HUES64 (cell line): ENCODE data around the gene SV2C.

Experiments
- H3K27ac ChIP-seq: 2 replicates; pipeline ENCODE4 v1.7.0; 2013; ENCODE audit warnings: low read depth, low read length, inconsistent platforms
- H3K27me3 ChIP-seq: 2 replicates; pipeline ENCODE4 v1.6.1; 2013; ENCODE audit warnings: mild to moderate bottlenecking, low read length; ENCODE audit not compliant: insufficient read depth
- H3K36me3 ChIP-seq: 2 replicates; pipeline ENCODE4 v1.6.1; 2013; ENCODE audit warnings: mild to moderate bottlenecking, low read length; ENCODE audit not compliant: insufficient read depth
- H3K4me1 ChIP-seq: 2 replicates; pipeline ENCODE4 v1.6.1; 2013; ENCODE audit warnings: mild to moderate bottlenecking, low read length, moderate library complexity; ENCODE audit not compliant: insufficient read depth
- H3K4me3 ChIP-seq: 2 replicates; pipeline ENCODE4 v1.5.1; 2013; ENCODE audit warnings: mild to moderate bottlenecking, low read length, moderate library complexity
- H3K9ac ChIP-seq: 2 replicates; pipeline ENCODE4 v1.6.1; 2013; ENCODE audit warnings: mild to moderate bottlenecking, low read depth, low read length
- H3K9me3 ChIP-seq: 2 replicates; pipeline ENCODE4 v1.6.1; 2013; ENCODE audit warnings: low read depth, low read length; ENCODE audit not compliant: insufficient read depth
- WGBS: fragments of 150-250, 120-280 bp; methylation state at CpG from one replicate; pipeline ENCODE4 v1.1.7; 2013; ENCODE audit warnings: missing lambda C conversion rate; 5-methylcytosine and 5-hydroxymethylcytosine counted together

Gene SV2C

GRCh38 chr5:76145945-76146344, 62.8 kb downstream of the SV2C start:
- H3K36me3 ChIP-seq = no peaks in the 10 kb centered on the region
- whole genome bisulfite sequencing = 60% methylated on average over 5 of the region's 5 CpGs

GRCh38 chr5:76149636-76150035, 66.5 kb downstream of the SV2C start:
- Histone ChIP-seq H3K27ac (no peak overlapping the region), H3K4me3 (no peak overlapping the region), H3K36me3 (no peaks in the 10 kb centered on the region), H3K27me3 (no peaks in the 10 kb centered on the region), H3K9ac (no peak overlapping the region), H3K4me1 (peaks cover 17% of the 10 kb centered on the region; the same call in 1 of the 2 replicates), H3K9me3 (no peaks in the 10 kb centered on the region)
- WGBS = no CpG with 5 or more reads among the region's 1 CpG

More at GRCh38 chr5:76145945-76146344, 62.8 kb downstream of the SV2C start:
- Histone ChIP-seq H3K27ac (no peak overlapping the region), H3K4me1 (peaks cover 16% of the 10 kb centered on the region; the same call in 1 of the 2 replicates), H3K9me3 (no peaks in the 10 kb centered on the region), H3K4me3 (no peak overlapping the region), H3K9ac (no peak overlapping the region), H3K27me3 (no peaks in the 10 kb centered on the region)

- H3K36me3 ChIP-seq = no peaks in the 10 kb centered on the region
- 46% methylated on average over 2 of the region's 3 CpGs for WGBS
- H3K4me1 ChIP-seq = peaks cover 11% of the 10 kb centered on the region; the same call in 1 of the 2 replicates
- no peaks in the 10 kb centered on the region for H3K9me3 ChIP-seq
- no peak overlapping the region for H3K4me3 ChIP-seq
- H3K27me3 ChIP-seq = no peaks in the 10 kb centered on the region
- H3K27ac ChIP-seq = no peak overlapping the region
- no peak overlapping the region for H3K9ac ChIP-seq
These were observed 69.0 kb downstream of the SV2C start for GRCh38 chr5:76152161-76152560.

- H3K36me3 ChIP-seq = no peaks in the 10 kb centered on the region
- no peaks in the 10 kb centered on the region for H3K27me3 ChIP-seq
- no peak overlapping the region for H3K4me3 ChIP-seq
- peaks cover 11% of the 10 kb centered on the region; the same call in 1 of the 2 replicates for H3K4me1 ChIP-seq
- WGBS = 100% methylated on average over 1 of the region's 1 CpG
- H3K9ac ChIP-seq = no peak overlapping the region
- H3K9me3 ChIP-seq = no peaks in the 10 kb centered on the region
- H3K27ac ChIP-seq = no peak overlapping the region
These were observed 69.5 kb downstream of the SV2C start for GRCh38 chr5:76152700-76153099.

DNA sequence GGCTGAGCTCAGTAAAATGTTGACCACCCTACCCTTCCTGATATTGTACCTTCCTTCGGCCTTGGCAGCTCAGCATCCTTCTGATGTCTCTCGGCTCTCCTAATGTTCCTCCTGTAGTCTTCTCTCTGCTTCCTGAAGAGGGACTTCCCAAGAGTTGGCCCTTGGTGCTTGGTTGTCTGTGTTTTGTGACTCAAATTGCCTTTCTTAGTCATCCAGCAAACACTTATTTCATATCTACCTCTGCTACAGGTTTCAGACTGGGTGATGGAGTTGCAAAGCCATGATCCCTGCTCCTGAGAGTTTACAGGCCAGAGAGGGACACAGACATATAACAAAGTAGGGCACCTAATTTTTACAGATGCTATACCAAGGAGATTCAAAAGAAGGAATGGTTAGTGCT, 70.1 kb downstream of the SV2C start:
- H3K36me3 ChIP-seq = no peaks in the 10 kb centered on the region
- no peak overlapping the region for H3K27ac ChIP-seq
- H3K9ac ChIP-seq = no peak overlapping the region
- H3K9me3 ChIP-seq = no peaks in the 10 kb centered on the region
- H3K4me3 ChIP-seq = no peak overlapping the region
- no peaks in the 10 kb centered on the region for H3K27me3 ChIP-seq
- WGBS = 97% methylated on average over 2 of the region's 2 CpGs
- peaks cover 11% of the 10 kb centered on the region; the same call in 1 of the 2 replicates for H3K4me1 ChIP-seq

DNA sequence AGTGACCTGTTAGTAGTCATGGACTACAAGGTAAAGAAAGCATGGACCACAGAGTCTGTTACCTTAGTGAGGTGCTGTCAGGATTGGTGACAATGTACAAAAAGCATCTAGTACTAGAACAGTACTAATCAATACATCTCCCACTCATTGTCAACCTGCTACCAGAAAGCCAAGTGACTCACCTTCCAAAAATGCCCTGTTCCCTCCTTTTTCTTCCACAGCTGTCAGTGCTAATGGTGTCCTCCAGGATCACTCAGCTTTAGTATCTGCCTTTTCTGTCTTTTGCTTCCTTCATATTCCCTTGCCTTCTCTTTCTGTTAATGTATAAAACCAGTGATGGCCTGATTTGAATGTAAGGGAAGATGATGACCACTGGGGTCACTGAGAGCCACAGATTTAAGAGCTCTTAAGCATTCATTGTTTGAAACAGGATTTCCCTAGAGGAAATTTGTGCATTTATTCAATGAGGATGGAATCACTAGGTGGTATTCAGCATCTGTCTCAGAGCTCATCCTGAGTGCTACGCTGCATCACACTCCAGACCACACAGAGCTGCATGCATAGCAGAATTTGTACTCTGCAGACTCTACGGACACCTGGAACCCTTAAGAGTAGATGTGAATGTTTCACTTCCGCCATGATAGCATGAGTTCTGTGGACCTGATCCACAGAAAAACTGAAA, 71.0 kb downstream of the SV2C start:
- no peak overlapping the region for H3K9ac ChIP-seq
- H3K9me3 ChIP-seq = no peaks in the 10 kb centered on the region
- WGBS = 96% methylated on average over 3 of the region's 3 CpGs

GRCh38 chr5:76155536-76155935, 72.4 kb downstream of the SV2C start:
- no peak overlapping the region for H3K4me3 ChIP-seq
- 94% methylated on average over 1 of the region's 1 CpG for WGBS
- no peaks in the 10 kb centered on the region for H3K9me3 ChIP-seq
- H3K36me3 ChIP-seq = no peaks in the 10 kb centered on the region
- no peaks in the 10 kb centered on the region for H3K27me3 ChIP-seq
- no peak overlapping the region for H3K9ac ChIP-seq
- no peak overlapping the region for H3K27ac ChIP-seq
- peaks cover 11% of the 10 kb centered on the region; the same call in 1 of the 2 replicates for H3K4me1 ChIP-seq

More for the DNA sequence above, 71.0 kb downstream of the SV2C start:
- peaks cover 11% of the 10 kb centered on the region; the same call in 1 of the 2 replicates for H3K4me1 ChIP-seq
- no peaks in the 10 kb centered on the region for H3K27me3 ChIP-seq
- no peak overlapping the region for H3K4me3 ChIP-seq
- no peak overlapping the region for H3K27ac ChIP-seq
- H3K36me3 ChIP-seq = no peaks in the 10 kb centered on the region

DNA sequence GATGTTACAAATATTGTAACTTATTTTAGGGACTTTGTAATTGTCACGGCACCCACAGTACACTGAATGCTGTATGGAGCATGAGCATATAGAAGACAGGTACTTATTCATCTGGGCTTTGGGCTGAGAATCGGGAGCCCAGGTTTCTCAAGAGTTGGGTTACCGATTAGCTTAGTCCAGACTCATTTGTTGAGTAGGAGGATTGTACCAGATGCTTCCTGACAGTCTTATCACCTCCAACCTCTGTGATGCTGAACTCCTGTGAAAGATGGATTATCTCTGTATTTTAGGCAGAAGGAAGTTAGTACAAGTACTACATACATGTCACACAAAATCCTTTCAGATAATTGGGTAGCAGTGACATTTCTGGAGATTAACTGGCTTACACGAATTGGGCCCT, 79.2 kb downstream of the SV2C start:
- Histone ChIP-seq H3K9me3 (no peaks in the 10 kb centered on the region), H3K4me1 (no peaks in the 10 kb centered on the region), H3K4me3 (no peak overlapping the region), H3K9ac (no peak overlapping the region), H3K27ac (no peak overlapping the region), H3K27me3 (no peaks in the 10 kb centered on the region), H3K36me3 (no peaks in the 10 kb centered on the region)
- 87% methylated on average over 4 of the region's 4 CpGs for WGBS

DNA sequence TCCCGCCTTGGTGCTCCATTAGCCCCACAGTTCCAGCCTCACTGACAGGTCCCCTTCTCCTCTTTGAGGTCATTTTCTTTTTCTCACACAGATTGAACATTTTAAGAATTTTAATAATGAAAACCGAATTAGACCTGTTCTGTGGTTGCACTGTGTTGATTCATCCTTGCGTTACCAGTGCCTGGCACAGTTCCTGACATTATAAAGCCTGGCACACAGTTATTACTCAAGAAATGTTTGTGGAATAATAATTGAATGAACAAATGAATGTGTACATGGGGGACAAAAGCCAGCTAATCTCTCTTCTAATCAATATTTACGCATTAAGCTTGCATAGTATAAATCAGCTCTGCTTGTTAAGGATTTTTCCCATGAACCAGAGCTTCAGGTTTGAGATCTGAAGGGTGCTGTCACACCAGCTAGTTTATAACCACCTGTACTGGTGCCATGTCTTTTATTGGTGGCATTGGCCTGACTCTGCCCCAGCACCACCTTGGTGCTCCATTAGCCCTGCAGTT, 80.0 kb downstream of the SV2C start:
- Histone ChIP-seq H3K27ac (no peak overlapping the region), H3K4me1 (no peaks in the 10 kb centered on the region), H3K36me3 (no peaks in the 10 kb centered on the region), H3K9ac (no peak overlapping the region), H3K9me3 (no peaks in the 10 kb centered on the region), H3K4me3 (no peak overlapping the region), H3K27me3 (no peaks in the 10 kb centered on the region)
- 95% methylated on average over 4 of the region's 4 CpGs for WGBS

DNA sequence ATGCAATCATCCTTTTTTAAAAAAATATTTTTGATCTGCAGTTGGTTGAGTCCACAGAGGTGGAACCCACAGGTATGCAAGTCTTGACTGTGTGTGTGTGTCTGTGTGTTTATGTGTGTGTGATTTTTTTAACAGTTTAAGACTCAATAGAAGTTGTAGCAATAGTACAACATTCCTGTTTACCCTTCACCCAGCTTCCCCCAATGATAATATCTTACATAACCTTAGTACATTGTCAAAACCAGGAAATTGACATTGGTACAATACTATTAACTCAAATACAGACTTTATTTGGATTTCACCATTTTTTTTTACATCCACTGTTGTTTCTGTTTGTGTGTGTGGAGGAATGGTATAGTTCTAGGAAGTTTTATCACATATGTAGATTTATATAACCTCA, 81.8 kb downstream of the SV2C start:
- Histone ChIP-seq H3K4me3 (no peak overlapping the region), H3K4me1 (no peaks in the 10 kb centered on the region), H3K36me3 (no peaks in the 10 kb centered on the region), H3K27me3 (no peaks in the 10 kb centered on the region), H3K9ac (no peak overlapping the region), H3K27ac (no peak overlapping the region), H3K9me3 (no peaks in the 10 kb centered on the region)

DNA sequence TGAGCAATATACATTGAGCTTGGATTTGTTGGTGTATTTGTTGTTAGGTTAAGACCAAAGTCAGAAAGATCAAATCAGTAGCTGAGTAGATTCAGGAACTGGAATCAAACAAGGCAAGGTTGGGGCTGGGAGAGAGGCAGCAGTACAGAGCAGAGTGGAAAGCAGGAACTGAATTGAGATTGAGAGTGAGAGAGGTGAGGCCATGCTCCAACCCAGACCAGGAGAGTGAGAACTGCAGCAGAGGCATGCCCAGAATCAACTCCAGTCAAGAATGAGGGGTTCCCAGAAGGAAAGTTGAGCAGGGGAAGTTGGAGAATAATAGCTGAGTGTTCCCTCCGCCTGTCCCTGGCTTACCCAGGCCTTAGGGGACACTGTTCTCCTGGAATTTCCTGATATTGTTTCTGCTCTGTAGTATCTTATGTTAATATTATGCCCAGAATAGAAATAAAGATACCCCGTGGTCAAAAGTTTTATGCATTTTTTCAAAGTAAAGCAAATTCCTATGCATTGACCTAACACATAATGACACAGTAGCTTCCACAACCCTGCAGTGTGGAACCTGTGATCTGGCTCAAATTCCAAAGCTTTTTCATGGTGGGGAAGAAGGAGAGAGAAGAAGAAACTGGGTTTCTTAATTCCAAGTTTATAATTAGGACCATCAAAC, 82.7 kb downstream of the SV2C start:
- Histone ChIP-seq H3K4me1 (no peaks in the 10 kb centered on the region), H3K36me3 (no peaks in the 10 kb centered on the region), H3K27me3 (no peaks in the 10 kb centered on the region), H3K4me3 (no peak overlapping the region), H3K9me3 (no peaks in the 10 kb centered on the region), H3K27ac (no peak overlapping the region), H3K9ac (no peak overlapping the region)
- WGBS = 100% methylated on average over 2 of the region's 2 CpGs
